Mesenteric fat pad (tissue), 1 donor: Measurements from ENCODE around the gene TP53INP2. TPM values are rescaled to one million over a fixed set of nuclear protein-coding genes. Genes with fewer than 3 reads are reported as not detected.
"Not testable (repeated sequence)": the region's sequence is repeated elsewhere in the genome, so short reads cannot be mapped to it uniquely, and the experiment has no call there.

Source experiments
- DNase-seq: peaks from one replicate; pipeline ENCODE4 v3.0.0-alpha.2; 2020; ENCODE audit warnings: low spot score
- total RNA-seq: library from RNA; stranded (reverse); fragmentation: NEBNext Ultra II Directional; extraction: Animal tissue kit (Norgen Biotek cat#: 25700); gene quantifications from one replicate; pipeline ENCODE4 v1.2.1, GENCODE V29; 2021
- donor health status: DM: yes; HTN: yes; CAD: no.

Gene TP53INP2
- total RNA-seq, 1 donor from 2014 or later = 16.8 TPM

- no peak for DNase-seq
Observed at GRCh38 chr20:34705397-34706301, 1.5 kb downstream of the TP53INP2 start.

- no peak for DNase-seq
Observed at GRCh38 chr20:34706302-34706875, 2.2 kb downstream of the TP53INP2 start.

GRCh38 chr20:34706912-34707784, 3.0 kb downstream of the TP53INP2 start:
- DNase-seq = no peak

GRCh38 chr20:34708621-34709043, 4.5 kb downstream of the TP53INP2 start:
- DNase-seq = no peak

GRCh38 chr20:34709044-34709830, 5.1 kb downstream of the TP53INP2 start:
- DNase-seq = peak; percentile 95

- no peak for DNase-seq
Observed at GRCh38 chr20:34709831-34710567, 5.9 kb downstream of the TP53INP2 start.

- no peak for DNase-seq
Observed at GRCh38 chr20:34710568-34710839, 6.4 kb downstream of the TP53INP2 start.

- no peak for DNase-seq
Observed at GRCh38 chr20:34710861-34711574, 6.9 kb downstream of the TP53INP2 start.

- DNase-seq = no peak
Observed at GRCh38 chr20:34711813-34712430, 7.8 kb downstream of the TP53INP2 start.

GRCh38 chr20:34712525-34713192, 8.5 kb downstream of the TP53INP2 start:
- DNase-seq = no peak

GRCh38 chr20:34713194-34713943, 9.2 kb downstream of the TP53INP2 start:
- no peak for DNase-seq

- DNase-seq = not testable (repeated sequence)
Observed at GRCh38 chr20:34713944-34714515, 9.9 kb downstream of the TP53INP2 start.

- DNase-seq = no peak
Observed at GRCh38 chr20:34715384-34715783, 11.2 kb downstream of the TP53INP2 start.

- DNase-seq = no peak
Observed at GRCh38 chr20:34716921-34717229, 12.7 kb downstream of the TP53INP2 start.

- DNase-seq = no peak
Observed at GRCh38 chr20:34717230-34718095, 13.3 kb downstream of the TP53INP2 start.

- not testable (repeated sequence) for DNase-seq
Observed at GRCh38 chr20:34719242-34720017, 15.3 kb downstream of the TP53INP2 start.
